ENCODE results near the gene PTPN14. TPM values are rescaled to one million over a fixed set of nuclear protein-coding genes. Genes with fewer than 3 reads are reported as not detected.
A peak's percentile ranks its signal among the peaks of the same experiment; 100 is the strongest.

PTPN14 gene
- total and polyA plus RNA-seq, 2 of the 4 experiments (the other 2 are of a cell fraction), result 21.5 to 31.7 TPM

DNA sequence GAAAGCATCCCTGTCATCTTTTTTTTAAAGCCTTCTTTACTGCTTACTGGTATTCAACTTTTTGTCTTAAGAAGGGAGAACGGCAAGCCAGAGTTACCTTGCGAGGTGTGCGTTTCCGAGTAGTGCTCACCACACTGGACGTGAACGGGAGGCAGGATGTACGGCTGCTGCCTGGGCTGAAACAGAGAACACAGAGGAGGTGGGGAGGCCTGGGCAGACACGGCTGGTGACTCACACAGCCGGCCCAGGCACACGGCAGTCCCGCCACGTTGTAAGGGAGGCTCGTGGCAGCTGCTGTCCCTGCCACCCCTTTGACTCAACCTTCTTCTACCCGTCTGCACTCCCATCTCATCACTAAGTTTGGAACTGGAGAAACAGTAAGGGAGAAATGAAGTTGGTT, 164.7 kb downstream of the PTPN14 start:
- Histone ChIP-seq H3K4ac (ENCODE audit: low read depth, low read length) (no peak overlapping the region), H3K23ac (ENCODE audit: low read depth, low read length) (no peak overlapping the region), H2BK5ac (ENCODE audit: low read depth, low read length, poor library complexity, severe bottlenecking) (no peak overlapping the region), H2AK5ac (ENCODE audit: low read depth, low read length) (no peak overlapping the region), H4K91ac (ENCODE audit: insufficient read depth, low read depth, low read length) (no peak overlapping the region), H4K8ac (ENCODE audit: low read depth in 2 of 2, low read length in 2 of 2) (no peak overlapping the region), H3K9ac (ENCODE audit: low read depth, low read length) (no peak overlapping the region), H3K9me1 (ENCODE audit: insufficient read depth, low read length) (peaks cover 4% of the 10 kb centered on the region), H3K14ac (replicated peaks; ENCODE audit: low read depth, low read length) (no peak overlapping the region), H3K56ac (ENCODE audit: extremely low read depth, insufficient read depth, low read length) (no peak overlapping the region), H2BK20ac (ENCODE audit: low read depth, low read length) (no peak overlapping the region), H2AFZ (replicated peaks; ENCODE audit: low read length, poor library complexity) (no peak overlapping the region), H3K9me3 (ENCODE audit: control insufficient read depth, insufficient read depth, low read length) (no peaks in the 10 kb centered on the region), H3K27me3 (ENCODE audit: control insufficient read depth, insufficient read depth, low read length) (no peaks in the 10 kb centered on the region), H3K79me1 (ENCODE audit: low read depth in 1 of 2, low read length in 2 of 2) (peaks cover 18 to 45% of the 10 kb centered on the region in 2 experiments), H3K18ac (ENCODE audit: low read depth, low read length) (no peak overlapping the region), H3K4me3 (ENCODE audit: insufficient read depth, low read depth, low read length) (no peak overlapping the region), H3K4me1 (ENCODE audit: control insufficient read depth, insufficient read depth, low read length) (no peaks in the 10 kb centered on the region), H3K27ac (ENCODE audit: insufficient read depth, low read length) (no peak overlapping the region), H3K4me2 (ENCODE audit: low read depth, low read length) (no peak overlapping the region), H4K20me1 (ENCODE audit: insufficient read depth, low read length) (no peaks in the 10 kb centered on the region), H2AK9ac (replicated peaks; ENCODE audit: low read depth, low read length, poor library complexity) (no peak overlapping the region), H4K5ac (ENCODE audit: low read depth, low read length) (no peak overlapping the region), H2BK120ac (ENCODE audit: low read depth, low read length) (no peak overlapping the region), H2BK15ac (ENCODE audit: low read depth, low read length) (no peak overlapping the region), H3K36me3 (ENCODE audit: control insufficient read depth, insufficient read depth, low read length) (peaks cover 44% of the 10 kb centered on the region)
- dilution Hi-C loops (cut with HindIII; ENCODE audit: low sequenced_read_pairs, unreplicated experiment), result no loop called here
- in situ Hi-C loops (cut with MboI; ENCODE audit: low sequenced_read_pairs), result loop anchor here (5.0 kb wide), 1 partner anchor 201 kb away; no protein-coding TSS in a partner anchor
- ATAC-seq (ENCODE audit: low read depth) (peak; percentile 51; the same call in 1 of the 2 replicates), DNase-seq (peak; percentile 42)
- intact Hi-C loops (cut with micrococcal nuclease), result no loop called here
- TF ChIP-seq, protein P1, sequence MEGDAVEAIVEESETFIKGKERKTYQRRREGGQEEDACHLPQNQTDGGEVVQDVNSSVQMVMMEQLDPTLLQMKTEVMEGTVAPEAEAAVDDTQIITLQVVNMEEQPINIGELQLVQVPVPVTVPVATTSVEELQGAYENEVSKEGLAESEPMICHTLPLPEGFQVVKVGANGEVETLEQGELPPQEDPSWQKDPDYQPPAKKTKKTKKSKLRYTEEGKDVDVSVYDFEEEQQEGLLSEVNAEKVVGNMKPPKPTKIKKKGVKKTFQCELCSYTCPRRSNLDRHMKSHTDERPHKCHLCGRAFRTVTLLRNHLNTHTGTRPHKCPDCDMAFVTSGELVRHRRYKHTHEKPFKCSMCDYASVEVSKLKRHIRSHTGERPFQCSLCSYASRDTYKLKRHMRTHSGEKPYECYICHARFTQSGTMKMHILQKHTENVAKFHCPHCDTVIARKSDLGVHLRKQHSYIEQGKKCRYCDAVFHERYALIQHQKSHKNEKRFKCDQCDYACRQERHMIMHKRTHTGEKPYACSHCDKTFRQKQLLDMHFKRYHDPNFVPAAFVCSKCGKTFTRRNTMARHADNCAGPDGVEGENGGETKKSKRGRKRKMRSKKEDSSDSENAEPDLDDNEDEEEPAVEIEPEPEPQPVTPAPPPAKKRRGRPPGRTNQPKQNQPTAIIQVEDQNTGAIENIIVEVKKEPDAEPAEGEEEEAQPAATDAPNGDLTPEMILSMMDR (conservative IDR thresholded peaks at IDR 0.05; ENCODE audit: low read depth, low read length), result no peak
- TF ChIP-seq, protein P2, sequence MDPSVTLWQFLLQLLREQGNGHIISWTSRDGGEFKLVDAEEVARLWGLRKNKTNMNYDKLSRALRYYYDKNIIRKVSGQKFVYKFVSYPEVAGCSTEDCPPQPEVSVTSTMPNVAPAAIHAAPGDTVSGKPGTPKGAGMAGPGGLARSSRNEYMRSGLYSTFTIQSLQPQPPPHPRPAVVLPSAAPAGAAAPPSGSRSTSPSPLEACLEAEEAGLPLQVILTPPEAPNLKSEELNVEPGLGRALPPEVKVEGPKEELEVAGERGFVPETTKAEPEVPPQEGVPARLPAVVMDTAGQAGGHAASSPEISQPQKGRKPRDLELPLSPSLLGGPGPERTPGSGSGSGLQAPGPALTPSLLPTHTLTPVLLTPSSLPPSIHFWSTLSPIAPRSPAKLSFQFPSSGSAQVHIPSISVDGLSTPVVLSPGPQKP (IDR thresholded peaks at IDR 0.05; ENCODE audit: borderline replicate concordance, low read depth, low read length), result no peak
- TF ChIP-seq CEBPB (IDR thresholded peaks at IDR 0.05; ENCODE audit: low read depth, low read length) (no peak), NFE2L2 (IDR thresholded peaks at IDR 0.05; ENCODE audit: low read depth, low read length) (no peak), RCOR1 (IDR thresholded peaks at IDR 0.05; ENCODE audit: insufficient replicate concordance, low read length) (no peak), RFX5 (IDR thresholded peaks at IDR 0.05; ENCODE audit: low read depth, low read length) (no peak), POLR2A (IDR thresholded peaks at IDR 0.05; ENCODE audit: low read depth, low read length) (no peak), MAZ (IDR thresholded peaks at IDR 0.05; ENCODE audit: borderline replicate concordance, low read depth, low read length) (no peak), CHD1 (IDR thresholded peaks at IDR 0.05; ENCODE audit: low read depth, low read length) (no peak), MAFK (IDR thresholded peaks at IDR 0.05; ENCODE audit: low read depth, low read length) (no peak), MXI1 (IDR thresholded peaks at IDR 0.05; ENCODE audit: borderline replicate concordance, low read depth, low read length) (no peak), SMC3 (IDR thresholded peaks at IDR 0.05; ENCODE audit: low read depth, low read length) (no peak), FOS (IDR thresholded peaks at IDR 0.05; ENCODE audit: low read depth, low read length) (no peak), RAD21 (IDR thresholded peaks at IDR 0.05; ENCODE audit: low read length) (no peak), BHLHE40 (IDR thresholded peaks at IDR 0.05; ENCODE audit: low read depth, low read length) (no peak)
- TF ChIP-seq, protein P3, sequence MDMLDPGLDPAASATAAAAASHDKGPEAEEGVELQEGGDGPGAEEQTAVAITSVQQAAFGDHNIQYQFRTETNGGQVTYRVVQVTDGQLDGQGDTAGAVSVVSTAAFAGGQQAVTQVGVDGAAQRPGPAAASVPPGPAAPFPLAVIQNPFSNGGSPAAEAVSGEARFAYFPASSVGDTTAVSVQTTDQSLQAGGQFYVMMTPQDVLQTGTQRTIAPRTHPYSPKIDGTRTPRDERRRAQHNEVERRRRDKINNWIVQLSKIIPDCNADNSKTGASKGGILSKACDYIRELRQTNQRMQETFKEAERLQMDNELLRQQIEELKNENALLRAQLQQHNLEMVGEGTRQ (IDR thresholded peaks at IDR 0.05; ENCODE audit: low read depth, low read length), result no peak
- POLR2A ChIA-PET (ENCODE audit: unreplicated experiment), result no interaction called here
- CTCF ChIA-PET, result no interaction called here
- no TSS peak for BruUV-seq (replicated peaks)
- WGBS, 2 experiments (ENCODE audit: extremely low coverage in 2 of 2, insufficient read length in 1 of 2), result 100% methylated on average over 7 of the region's 14 CpGs; no CpG with 5 or more reads in 1 of the 2 experiments

Data from IMR-90 (cell line).